GM19452 (cell line): ENCODE results near the gene PSAP.

Source experiments
- ATAC-seq: cut with Tn5 transposase; IDR thresholded peaks from one replicate; pipeline ENCODE4 v1.9.1; 2021; ENCODE audit not compliant: unreplicated experiment

PSAP gene

GRCh38 chr10:71769279-71769823 lies 81.7 kb downstream of the PSAP start:
- peak; percentile 22 for ATAC-seq

- no peak for ATAC-seq
Measured at GRCh38 chr10:71767420-71768035, 83.5 kb downstream of the PSAP start.

GRCh38 chr10:71766717-71767419 lies 84.2 kb downstream of the PSAP start:
- no peak for ATAC-seq
